Measurements from ENCODE around the gene CCND1. TPM values are rescaled to one million over a fixed set of nuclear protein-coding genes. Genes with fewer than 3 reads are reported as not detected.
A peak's percentile ranks its signal among the peaks of the same experiment; 100 is the strongest.

CCND1 gene
- total and polyA plus RNA-seq, 10 of the 15 experiments (the other 5 are each of a cell fraction or from before 2014, with no cell fraction given) = 0.09 to 6.6 (median 0.59) TPM; not detected in 2

DNA sequence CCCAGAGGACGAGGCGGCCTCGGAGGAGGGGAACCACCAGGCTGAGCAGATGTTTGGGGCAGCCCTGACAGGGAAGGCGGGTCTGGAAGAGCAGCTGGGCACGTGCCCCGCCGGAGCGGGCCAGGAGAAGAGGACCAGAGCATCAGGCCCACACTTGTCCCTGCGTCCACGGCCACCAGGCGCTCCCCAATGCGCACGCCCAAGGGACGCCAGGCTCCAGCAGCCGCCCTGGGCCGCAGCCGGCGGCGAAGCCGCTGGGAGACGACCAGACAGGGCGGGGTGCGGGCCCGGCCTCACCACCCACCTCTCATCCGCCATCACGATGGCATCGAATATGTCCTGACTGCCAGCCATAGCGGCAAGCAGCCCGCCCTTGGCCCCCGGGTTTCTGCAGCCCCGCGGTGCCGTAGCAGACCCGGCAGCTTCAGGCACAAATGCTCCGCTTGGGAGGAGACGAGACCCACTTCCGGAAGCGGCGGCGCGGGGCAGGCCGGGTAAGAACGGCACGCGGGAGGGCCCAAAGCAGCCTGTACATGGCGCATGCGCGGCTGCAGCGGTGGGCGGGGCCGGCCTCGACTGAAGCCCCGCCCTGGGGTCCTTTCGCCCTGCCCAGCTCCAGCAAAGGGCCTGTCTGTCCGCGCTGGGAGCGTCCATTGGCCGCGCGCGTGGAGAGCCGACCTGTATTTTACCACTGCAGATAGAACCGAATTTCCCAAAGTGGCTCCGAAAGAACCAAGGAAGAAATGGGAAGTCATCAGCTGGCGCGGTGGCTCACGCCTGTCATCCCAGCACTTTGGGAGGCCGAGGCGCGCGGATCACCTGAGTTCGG, 34.1 kb downstream of the CCND1 start, which contains the start of gene LTO1 (continued):
- TF ChIP-seq, protein P1, sequence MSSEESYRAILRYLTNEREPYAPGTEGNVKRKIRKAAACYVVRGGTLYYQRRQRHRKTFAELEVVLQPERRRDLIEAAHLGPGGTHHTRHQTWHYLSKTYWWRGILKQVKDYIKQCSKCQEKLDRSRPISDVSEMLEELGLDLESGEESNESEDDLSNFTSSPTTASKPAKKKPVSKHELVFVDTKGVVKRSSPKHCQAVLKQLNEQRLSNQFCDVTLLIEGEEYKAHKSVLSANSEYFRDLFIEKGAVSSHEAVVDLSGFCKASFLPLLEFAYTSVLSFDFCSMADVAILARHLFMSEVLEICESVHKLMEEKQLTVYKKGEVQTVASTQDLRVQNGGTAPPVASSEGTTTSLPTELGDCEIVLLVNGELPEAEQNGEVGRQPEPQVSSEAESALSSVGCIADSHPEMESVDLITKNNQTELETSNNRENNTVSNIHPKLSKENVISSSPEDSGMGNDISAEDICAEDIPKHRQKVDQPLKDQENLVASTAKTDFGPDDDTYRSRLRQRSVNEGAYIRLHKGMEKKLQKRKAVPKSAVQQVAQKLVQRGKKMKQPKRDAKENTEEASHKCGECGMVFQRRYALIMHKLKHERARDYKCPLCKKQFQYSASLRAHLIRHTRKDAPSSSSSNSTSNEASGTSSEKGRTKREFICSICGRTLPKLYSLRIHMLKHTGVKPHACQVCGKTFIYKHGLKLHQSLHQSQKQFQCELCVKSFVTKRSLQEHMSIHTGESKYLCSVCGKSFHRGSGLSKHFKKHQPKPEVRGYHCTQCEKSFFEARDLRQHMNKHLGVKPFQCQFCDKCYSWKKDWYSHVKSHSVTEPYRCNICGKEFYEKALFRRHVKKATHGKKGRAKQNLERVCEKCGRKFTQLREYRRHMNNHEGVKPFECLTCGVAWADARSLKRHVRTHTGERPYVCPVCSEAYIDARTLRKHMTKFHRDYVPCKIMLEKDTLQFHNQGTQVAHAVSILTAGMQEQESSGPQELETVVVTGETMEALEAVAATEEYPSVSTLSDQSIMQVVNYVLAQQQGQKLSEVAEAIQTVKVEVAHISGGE (CRISPR knock-in tag; IDR thresholded peaks at IDR 0.05) = no peak
- TF ChIP-seq, protein P2, sequence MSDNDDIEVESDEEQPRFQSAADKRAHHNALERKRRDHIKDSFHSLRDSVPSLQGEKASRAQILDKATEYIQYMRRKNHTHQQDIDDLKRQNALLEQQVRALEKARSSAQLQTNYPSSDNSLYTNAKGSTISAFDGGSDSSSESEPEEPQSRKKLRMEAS (IDR thresholded peaks at IDR 0.05; ENCODE audit: low read depth, low read length) = no peak
- TF ChIP-seq ETV6 (conservative IDR thresholded peaks at IDR 0.05 in 1 of 2, IDR thresholded peaks at IDR 0.05 in 1 of 2; ENCODE audit: borderline replicate concordance in 1 of 2, low read depth in 1 of 2) (no peak), NFYB (IDR thresholded peaks at IDR 0.05; ENCODE audit: insufficient read depth, low read depth, low read length) (no peak), NFXL1 (IDR thresholded peaks at IDR 0.05; ENCODE audit: borderline replicate concordance) (no peak), IKZF1 (conservative IDR thresholded peaks at IDR 0.05) (peak; percentile 93), CREM (IDR thresholded peaks at IDR 0.05; ENCODE audit: low read depth) (no peak)
- TF ChIP-seq, protein P3, sequence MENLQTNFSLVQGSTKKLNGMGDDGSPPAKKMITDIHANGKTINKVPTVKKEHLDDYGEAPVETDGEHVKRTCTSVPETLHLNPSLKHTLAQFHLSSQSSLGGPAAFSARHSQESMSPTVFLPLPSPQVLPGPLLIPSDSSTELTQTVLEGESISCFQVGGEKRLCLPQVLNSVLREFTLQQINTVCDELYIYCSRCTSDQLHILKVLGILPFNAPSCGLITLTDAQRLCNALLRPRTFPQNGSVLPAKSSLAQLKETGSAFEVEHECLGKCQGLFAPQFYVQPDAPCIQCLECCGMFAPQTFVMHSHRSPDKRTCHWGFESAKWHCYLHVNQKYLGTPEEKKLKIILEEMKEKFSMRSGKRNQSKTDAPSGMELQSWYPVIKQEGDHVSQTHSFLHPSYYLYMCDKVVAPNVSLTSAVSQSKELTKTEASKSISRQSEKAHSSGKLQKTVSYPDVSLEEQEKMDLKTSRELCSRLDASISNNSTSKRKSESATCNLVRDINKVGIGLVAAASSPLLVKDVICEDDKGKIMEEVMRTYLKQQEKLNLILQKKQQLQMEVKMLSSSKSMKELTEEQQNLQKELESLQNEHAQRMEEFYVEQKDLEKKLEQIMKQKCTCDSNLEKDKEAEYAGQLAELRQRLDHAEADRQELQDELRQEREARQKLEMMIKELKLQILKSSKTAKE (IDR thresholded peaks at IDR 0.05; ENCODE audit: low read depth, poor library complexity, severe bottlenecking) = no peak
- TF ChIP-seq, protein P4, sequence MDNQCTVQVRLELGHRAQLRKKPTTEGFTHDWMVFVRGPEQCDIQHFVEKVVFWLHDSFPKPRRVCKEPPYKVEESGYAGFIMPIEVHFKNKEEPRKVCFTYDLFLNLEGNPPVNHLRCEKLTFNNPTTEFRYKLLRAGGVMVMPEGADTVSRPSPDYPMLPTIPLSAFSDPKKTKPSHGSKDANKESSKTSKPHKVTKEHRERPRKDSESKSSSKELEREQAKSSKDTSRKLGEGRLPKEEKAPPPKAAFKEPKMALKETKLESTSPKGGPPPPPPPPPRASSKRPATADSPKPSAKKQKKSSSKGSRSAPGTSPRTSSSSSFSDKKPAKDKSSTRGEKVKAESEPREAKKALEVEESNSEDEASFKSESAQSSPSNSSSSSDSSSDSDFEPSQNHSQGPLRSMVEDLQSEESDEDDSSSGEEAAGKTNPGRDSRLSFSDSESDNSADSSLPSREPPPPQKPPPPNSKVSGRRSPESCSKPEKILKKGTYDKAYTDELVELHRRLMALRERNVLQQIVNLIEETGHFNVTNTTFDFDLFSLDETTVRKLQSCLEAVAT (IDR thresholded peaks at IDR 0.05) = peak; percentile 94
